OCI-LY7 (cell line): ENCODE data around the gene STN1. TPM values are rescaled to one million over a fixed set of nuclear protein-coding genes. Genes with fewer than 3 reads are reported as not detected.

Experiments used
- BruUV-seq: library from RNA; stranded (reverse); fragments of 400-500 nt; replicated peaks from 2 replicates; lab custom pipeline; 2021; lab: Mats Ljungman, UMichigan
- CTCF ChIA-PET: fragments of 300-600 bp; sonication (Branson Sonifier 250); formaldehyde crosslinking; loops from one replicate; lab custom pipeline; 2022; ENCODE audit warnings: antibody characterized with exemption; ENCODE audit not compliant: unreplicated experiment; lab: Charles Lee
- POLR2A ChIA-PET: fragments of 300-600 bp; sonication (Branson Sonifier 250); formaldehyde crosslinking; loops from one replicate; lab custom pipeline; 2022; ENCODE audit warnings: antibody characterized with exemption; lab: Charles Lee
- DNase-seq: peaks from one replicate; pipeline ENCODE4 v3.0.0-alpha.2; 2015; ENCODE audit warnings: low spot score
- H2AFZ ChIP-seq: fragments of 200-600 bp; sonication (generic), shearing (Covaris generic); 2 replicates; pipeline ENCODE4 v1.6.1; 2014; ENCODE audit warnings: mild to moderate bottlenecking, antibody characterized with exemption, low read length, moderate library complexity
- H3K27ac ChIP-seq: fragments of 200-600 bp; sonication (generic); 2 replicates; pipeline ENCODE4 v1.5.1; 2014; ENCODE audit warnings: mixed run types, low read depth, mild to moderate bottlenecking, moderate library complexity, low read length, inconsistent platforms; ENCODE audit not compliant: poor library complexity, severe bottlenecking
- H3K36me3 ChIP-seq: fragments of 200-600 bp; sonication (generic); 2 replicates; pipeline ENCODE4 v1.6.1; 2014; ENCODE audit warnings: mild to moderate bottlenecking, antibody characterized with exemption, low read length, moderate library complexity, mixed read lengths; ENCODE audit not compliant: insufficient read depth
- H3K4me1 ChIP-seq: fragments of 200-600 bp; sonication (generic); 2 replicates; pipeline ENCODE4 v1.5.1; 2014; ENCODE audit warnings: mild to moderate bottlenecking, low read length; ENCODE audit not compliant: insufficient read depth, poor library complexity, severe bottlenecking
- H3K4me2 ChIP-seq: fragments of 200-600 bp; sonication (generic); 2 replicates; pipeline ENCODE4 v1.6.1; 2014; ENCODE audit warnings: mild to moderate bottlenecking, low read length
- H3K4me3 ChIP-seq: fragments of 200-600 bp; sonication (generic); 2 replicates; pipeline ENCODE4 v1.5.1; 2014; ENCODE audit warnings: mild to moderate bottlenecking, low read depth, low read length; ENCODE audit not compliant: poor library complexity, severe bottlenecking
- H3K79me2 ChIP-seq: fragments of 200-600 bp; sonication (generic); 2 replicates; pipeline ENCODE4 v1.6.1; 2016; ENCODE audit warnings: low read depth, mild to moderate bottlenecking, low read length, moderate library complexity, mixed read lengths; ENCODE audit not compliant: insufficient read depth
- H3K9me2 ChIP-seq: fragments of 200-600 bp; sonication (generic); 2 replicates; pipeline ENCODE4 v1.6.1; 2016; ENCODE audit warnings: mild to moderate bottlenecking, low read length, mixed read lengths; ENCODE audit not compliant: insufficient read depth
- H3K9me3 ChIP-seq: fragments of 200-600 bp; sonication (generic); 2 replicates; pipeline ENCODE4 v1.6.1; 2014; ENCODE audit warnings: mild to moderate bottlenecking, mixed run types, low read length, mixed read lengths
- H4K20me1 ChIP-seq: fragments of 200-600 bp; sonication (generic); 2 replicates; pipeline ENCODE4 v1.6.1; 2014; ENCODE audit warnings: mild to moderate bottlenecking, antibody characterized with exemption, low read length, moderate library complexity, mixed read lengths; ENCODE audit not compliant: insufficient read depth
- EZH2phosphoT487 ChIP-seq: fragments of 200-600 bp; sonication (generic); IDR thresholded peaks from 2 replicates; pipeline ENCODE4 v1.6.1; 2018; ENCODE audit warnings: low read depth, borderline replicate concordance, mild to moderate bottlenecking, mixed run types, antibody characterized with exemption, low read length, moderate library complexity, mixed read lengths
- intact Hi-C: fragments of 100-400 bp; cut with micrococcal nuclease; formaldehyde crosslinking; loops from one replicate; pipeline ENCODE4 v1.10.0; 2022; ENCODE audit not compliant: unreplicated experiment
- total RNA-seq, 2 experiments: library from RNA; depleted of rRNA in 1 of 2; stranded (reverse); fragments of >200 nt in 1 of 2; shearing (Covaris generic) in 1 of 2; gene quantifications; 2 replicates each; pipeline ENCODE4 v1.2.3, GENCODE V29; 2014 to 2022
- TF ChIP-seq, protein P1 (sequence below): fragments of 200-600 bp; sonication (generic); conservative IDR thresholded peaks from 2 replicates; pipeline ENCODE4 v1.5.1; 2014; ENCODE audit warnings: mild to moderate bottlenecking, antibody characterized with exemption, low read length, moderate library complexity, mixed read lengths

The STN1 gene
- total RNA-seq, 2 experiments from 2014 or later = 19.5 to 24.5 TPM

DNA sequence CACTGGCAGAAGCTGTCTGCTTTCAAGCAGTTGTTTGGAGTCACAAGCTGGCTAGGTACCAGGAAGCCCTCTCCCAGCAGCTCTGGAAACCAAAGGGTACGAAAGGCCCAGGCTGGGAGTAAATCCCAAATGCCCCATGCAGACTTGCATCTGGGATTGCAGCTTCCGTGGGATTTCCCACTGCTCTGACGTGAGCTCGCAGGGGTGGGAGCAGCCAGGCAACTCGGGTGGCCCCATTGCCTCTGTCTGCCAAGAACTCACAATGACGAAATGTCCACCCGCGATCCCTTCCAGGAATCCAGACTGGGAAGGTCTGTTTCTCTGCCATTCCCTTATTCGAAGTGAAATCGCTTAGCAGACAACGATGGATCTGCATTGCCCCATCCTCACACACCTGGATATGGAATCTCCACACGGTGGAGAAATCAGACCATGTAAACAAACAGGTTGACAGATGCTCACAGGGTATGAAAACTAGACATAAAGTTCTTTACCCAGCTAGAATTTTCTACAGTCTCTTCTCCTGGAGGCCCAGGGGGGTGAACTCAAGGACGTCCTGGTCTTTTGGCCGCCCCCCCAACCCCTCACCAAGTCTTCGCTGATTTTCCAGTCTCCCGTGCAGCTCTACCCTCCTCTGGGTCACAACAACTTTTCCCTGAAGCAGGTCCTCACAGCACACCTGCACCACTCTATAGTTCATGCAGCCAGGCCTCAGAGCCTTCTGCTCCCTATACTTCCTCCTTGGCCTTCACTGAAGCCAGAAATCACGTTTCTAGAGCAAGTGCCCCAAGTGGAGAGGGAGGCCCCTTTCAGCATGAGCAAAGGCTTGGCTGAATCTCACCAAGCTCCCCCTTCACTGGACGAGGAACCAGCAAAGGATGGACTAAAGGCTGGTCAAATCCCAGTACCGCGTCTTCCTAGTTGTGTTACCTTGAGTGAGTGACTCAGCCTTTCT is 82.6 kb downstream of the STN1 start:
- peak overlapping the region; percentile 58; the same call in 1 of the 2 replicates for H3K4me2 ChIP-seq
- no peak overlapping the region for H3K4me3 ChIP-seq
- no peaks in the 10 kb centered on the region; the same call in 1 of the 2 replicates for H3K36me3 ChIP-seq
- intact Hi-C loops = no loop called here
- no TSS peak for BruUV-seq
- peak overlapping the region; percentile 39 for H3K27ac ChIP-seq
- no peaks in the 10 kb centered on the region for H3K9me2 ChIP-seq
- ChIA-PET POLR2A (no interaction called here), CTCF (interaction anchor here (0.6 kb wide), 1 partner anchor 168 kb away, joined by 3 read pairs; no protein-coding TSS in a partner anchor)
- peaks cover 7% of the 10 kb centered on the region; the same call in 1 of the 2 replicates for H3K9me3 ChIP-seq
- TF ChIP-seq, protein P1, sequence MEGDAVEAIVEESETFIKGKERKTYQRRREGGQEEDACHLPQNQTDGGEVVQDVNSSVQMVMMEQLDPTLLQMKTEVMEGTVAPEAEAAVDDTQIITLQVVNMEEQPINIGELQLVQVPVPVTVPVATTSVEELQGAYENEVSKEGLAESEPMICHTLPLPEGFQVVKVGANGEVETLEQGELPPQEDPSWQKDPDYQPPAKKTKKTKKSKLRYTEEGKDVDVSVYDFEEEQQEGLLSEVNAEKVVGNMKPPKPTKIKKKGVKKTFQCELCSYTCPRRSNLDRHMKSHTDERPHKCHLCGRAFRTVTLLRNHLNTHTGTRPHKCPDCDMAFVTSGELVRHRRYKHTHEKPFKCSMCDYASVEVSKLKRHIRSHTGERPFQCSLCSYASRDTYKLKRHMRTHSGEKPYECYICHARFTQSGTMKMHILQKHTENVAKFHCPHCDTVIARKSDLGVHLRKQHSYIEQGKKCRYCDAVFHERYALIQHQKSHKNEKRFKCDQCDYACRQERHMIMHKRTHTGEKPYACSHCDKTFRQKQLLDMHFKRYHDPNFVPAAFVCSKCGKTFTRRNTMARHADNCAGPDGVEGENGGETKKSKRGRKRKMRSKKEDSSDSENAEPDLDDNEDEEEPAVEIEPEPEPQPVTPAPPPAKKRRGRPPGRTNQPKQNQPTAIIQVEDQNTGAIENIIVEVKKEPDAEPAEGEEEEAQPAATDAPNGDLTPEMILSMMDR = no peak; the same call in 1 of the 2 replicates
- TF ChIP-seq EZH2phosphoT487 = no peak
- H3K4me1 ChIP-seq = peaks cover 59% of the 10 kb centered on the region
- no peaks in the 10 kb centered on the region for H3K79me2 ChIP-seq
- peak overlapping the region; percentile 90; the same call in 1 of the 2 replicates for H2AFZ ChIP-seq
- no peaks in the 10 kb centered on the region for H4K20me1 ChIP-seq
- DNase-seq = peak; percentile 56

DNA sequence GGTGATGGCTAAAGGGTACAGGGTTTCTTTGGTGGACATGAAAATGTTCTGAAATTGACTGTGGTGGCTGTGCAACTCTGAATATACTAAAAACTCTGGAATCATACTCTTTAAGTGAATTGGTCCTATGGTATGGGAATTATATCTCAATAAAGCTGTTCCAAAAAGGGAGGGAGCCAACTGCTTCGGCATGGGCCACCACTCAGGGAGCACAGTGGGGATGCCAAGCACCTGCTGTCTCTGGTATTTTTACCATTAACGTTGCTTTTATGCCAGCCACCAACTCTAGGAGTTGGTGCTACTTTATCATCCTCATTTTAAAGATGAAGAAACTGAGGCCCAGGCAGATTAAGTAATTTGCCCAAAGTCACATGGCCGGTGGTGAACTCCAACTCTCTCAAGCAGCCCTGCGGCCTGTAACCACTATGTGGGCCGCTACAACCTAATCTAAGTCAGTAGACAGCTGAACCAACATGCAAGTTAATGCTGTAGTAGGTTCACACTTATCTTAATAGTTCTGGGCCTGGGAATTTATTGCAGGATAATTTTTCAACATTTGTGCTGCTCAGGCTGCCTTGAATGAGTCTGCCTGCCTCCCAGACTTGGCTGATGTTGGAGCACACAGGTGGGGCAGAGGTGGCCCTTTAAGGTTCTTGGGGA is 83.4 kb downstream of the STN1 start:
- CTCF ChIA-PET = interaction anchor here (0.6 kb wide), 1 partner anchor 167 kb away, joined by 3 read pairs; no protein-coding TSS in a partner anchor
- POLR2A ChIA-PET = interaction anchor here (0.6 kb wide), 1 partner anchor 14 kb away, joined by 3 read pairs; no protein-coding TSS in a partner anchor
- BruUV-seq = no TSS peak

More for the DNA sequence above, 83.4 kb downstream of the STN1 start:
- Histone ChIP-seq H3K36me3 (no peaks in the 10 kb centered on the region; the same call in 1 of the 2 replicates), H3K79me2 (no peaks in the 10 kb centered on the region), H3K4me1 (peaks cover 67% of the 10 kb centered on the region), H3K4me3 (no peak overlapping the region), H3K27ac (peak overlapping the region; percentile 39), H2AFZ (peak overlapping the region; percentile 90; the same call in 1 of the 2 replicates), H3K9me2 (no peaks in the 10 kb centered on the region), H4K20me1 (no peaks in the 10 kb centered on the region), H3K4me2 (peak overlapping the region; percentile 58), H3K9me3 (peaks cover 7% of the 10 kb centered on the region; the same call in 1 of the 2 replicates)
- intact Hi-C loops = no loop called here
- TF ChIP-seq EZH2phosphoT487 = no peak
- TF ChIP-seq, protein P1 = no peak
- DNase-seq = no peak
